ENCODE data around the gene ZMIZ2.

- TF ChIP-seq EZH2 (IDR thresholded peaks at IDR 0.05; ENCODE audit: borderline replicate concordance, low read length) = no peak
- TF ChIP-seq CTCF (conservative IDR thresholded peaks at IDR 0.05 in 1 of 2, IDR thresholded peaks at IDR 0.05 in 1 of 2; ENCODE audit: extremely low read depth in 1 of 2, insufficient read depth in 1 of 2, low read depth in 1 of 2, low read length in 2 of 2) = no peak
These were observed 17.8 kb downstream of the ZMIZ2 start for GRCh38 chr7:44766416-44766801.
